ENCODE data around the gene RIPK3. TPM values are rescaled to one million over a fixed set of nuclear protein-coding genes. Genes with fewer than 3 reads are reported as not detected.

The RIPK3 gene
- total and polyA plus RNA-seq, 2 of the 8 experiments (the other 6 are each of a cell fraction or from before 2014, with no cell fraction given), result 0.24 to 0.39 TPM

- H2BK12ac ChIP-seq (ENCODE audit: low read depth, low read length), result no peak overlapping the region
- no peak overlapping the region for H3K4ac ChIP-seq (replicated peaks; ENCODE audit: insufficient read length, low read depth, low read length)
- ChIA-PET POLR2A (ENCODE audit: partially characterized antibody) (interaction anchor here (0.9 to 5.1 kb wide), 7 partner anchors 10 to 77 kb away, joined by 3 to 35 read pairs (median 5); partner anchors contain the start of genes DHRS1, NOP9 and RABGGTA), CTCF (ENCODE audit: partially characterized antibody) (interaction anchor here (1.0 to 15.8 kb wide), 6 partner anchors 7 to 117 kb away, joined by 3 to 173 read pairs (median 10); partner anchors contain the start of genes ADCY4, CIDEB and TINF2)
- no peaks in the 10 kb centered on the region; a peak in 2 of 7 replicates for H3K4me1 ChIP-seq (replicated peaks in 1 of 4; ENCODE audit: control insufficient read depth in 3 of 4, insufficient read depth in 4 of 4, low read length in 3 of 4)
- DNase-seq (ENCODE audit: low read depth in 1 of 2, low spot score in 2 of 2) (no peak), FAIRE-seq (no peak)
- H3K23me2 ChIP-seq (ENCODE audit: low read depth, low read length), result no peaks in the 10 kb centered on the region
- no peaks in the 10 kb centered on the region for H3K79me1 ChIP-seq (ENCODE audit: low read depth, low read length)
- H2AK5ac ChIP-seq (ENCODE audit: low read depth, low read length), result no peak overlapping the region
- H3K4me2 ChIP-seq (ENCODE audit: insufficient read depth in 1 of 2, low read depth in 2 of 2, low read length in 2 of 2), result no peak overlapping the region
- H2BK15ac ChIP-seq (ENCODE audit: low read length), result no peak overlapping the region
- H3K9me3 ChIP-seq (ENCODE audit: insufficient read depth in 2 of 2, low read depth in 1 of 2, low read length in 1 of 2), result no peaks in the 10 kb centered on the region; a peak in 1 of 4 replicates
- no peak overlapping the region for H3K56ac ChIP-seq (replicated peaks; ENCODE audit: insufficient read length, low read depth, low read length)
- H3K79me2 ChIP-seq (ENCODE audit: control insufficient read depth in 1 of 2, insufficient read depth in 2 of 2, low read length in 2 of 2), result no peaks in the 10 kb centered on the region
- no peak overlapping the region for H3K18ac ChIP-seq (ENCODE audit: extremely low read depth, low read length)
- H3K4me3 ChIP-seq (ENCODE audit: extremely low read depth in 1 of 4, insufficient read depth in 2 of 4, low read depth in 3 of 4, low read length in 4 of 4), result no peak overlapping the region
- H2BK5ac ChIP-seq (ENCODE audit: low read depth, low read length), result no peak overlapping the region
- no peak overlapping the region for H4K91ac ChIP-seq (replicated peaks; ENCODE audit: insufficient read length, low read length)
- no peak overlapping the region for H2BK20ac ChIP-seq (ENCODE audit: low read length)
- H3K27me3 ChIP-seq (replicated peaks in 1 of 4; ENCODE audit: control insufficient read depth in 3 of 4, extremely low read depth in 1 of 4, insufficient read depth in 3 of 4, low read length in 3 of 4), result peaks cover 0 to 33% (median 28%) of the 10 kb centered on the region in 4 experiments; a peak in 6 of 7 replicates
- H3K23ac ChIP-seq (ENCODE audit: insufficient read length), result no peak overlapping the region
- no peak overlapping the region for H3K27ac ChIP-seq (ENCODE audit: low read depth, low read length)
- H3K36me3 ChIP-seq (ENCODE audit: control insufficient read depth in 2 of 4, insufficient read depth in 4 of 4, low read length in 3 of 4), result peaks cover 0 to 10% (median 0%) of the 10 kb centered on the region in 4 experiments; a peak in 3 of 8 replicates
- no peak overlapping the region for H3K14ac ChIP-seq (ENCODE audit: insufficient read length)
- peaks cover 2 to 3% of the 10 kb centered on the region in 2 experiments for H4K20me1 ChIP-seq (replicated peaks in 1 of 2; ENCODE audit: control insufficient read depth in 1 of 2, insufficient read depth in 2 of 2, low read length in 2 of 2)
- no peak overlapping the region for H4K8ac ChIP-seq (ENCODE audit: extremely low read depth, insufficient read depth, low read length)
- 93% methylated on average over 5 of the region's 5 CpGs; no CpG with 5 or more reads in 1 of the 2 experiments for WGBS, 2 experiments (ENCODE audit: extremely low coverage in 1 of 2, insufficient coverage in 1 of 2, insufficient read length in 1 of 2, insufficient replicate concordance in 2 of 2, low coverage in 1 of 2, low lambda C conversion rate in 2 of 2, missing lambda C conversion rate in 1 of 2)
- no peak overlapping the region for H4K5ac ChIP-seq (ENCODE audit: insufficient read length, low read depth, low read length)
- H2BK120ac ChIP-seq (replicated peaks; ENCODE audit: low read depth, low read length), result no peak overlapping the region
- H3K9ac ChIP-seq (replicated peaks in 1 of 4; ENCODE audit: extremely low read depth in 1 of 4, low read depth in 3 of 4, low read length in 3 of 4), result no peak overlapping the region
- no peak overlapping the region for H2AFZ ChIP-seq (ENCODE audit: low read length)
- TF ChIP-seq KDM1A (IDR thresholded peaks at IDR 0.05; ENCODE audit: borderline replicate concordance, low read length) (no peak), SIX5 (IDR thresholded peaks at IDR 0.05; ENCODE audit: low read depth, low read length) (no peak), HDAC6 (IDR thresholded peaks at IDR 0.05; ENCODE audit: low read depth, low read length) (no peak), FOSL1 (IDR thresholded peaks at IDR 0.05; ENCODE audit: insufficient read depth, low read depth, low read length) (no peak), KDM4A (IDR thresholded peaks at IDR 0.05; ENCODE audit: low read depth, low read length, severe bottlenecking) (no peak), KDM5A (IDR thresholded peaks at IDR 0.05; ENCODE audit: low read length) (no peak), HDAC2 (IDR thresholded peaks at IDR 0.05; ENCODE audit: borderline replicate concordance in 1 of 2, low read depth in 2 of 2, low read length in 2 of 2) (no peak), TAF7 (optimal IDR thresholded peaks at IDR 0.05; ENCODE audit: borderline replicate concordance, low read depth, low read length) (no peak), NANOG (IDR thresholded peaks at IDR 0.05; ENCODE audit: insufficient read depth, low read depth, low read length, poor library complexity, severe bottlenecking) (no peak), EZH2 (IDR thresholded peaks at IDR 0.05; ENCODE audit: low read depth, low read length, severe bottlenecking) (no peak), CTBP2 (IDR thresholded peaks at IDR 0.05; ENCODE audit: borderline replicate concordance, insufficient read depth, insufficient read length, low read length) (no peak)
Observed at GRCh38 chr14:24314377-24315193, 25.2 kb downstream of the RIPK3 start.
